ENCODE results near the gene NUP214.
"Not testable (repeated sequence)": the region's sequence is repeated elsewhere in the genome, so short reads cannot be mapped to it uniquely, and the experiment has no call there.

Gene NUP214

GRCh38 chr9:131117762-131118145 is 7.6 kb upstream of the NUP214 start:
- DNase-seq, result no peak

- no peak for DNase-seq
Observed at GRCh38 chr9:131119600-131119999, 5.8 kb upstream of the NUP214 start.

- DNase-seq, result no peak
Observed at GRCh38 chr9:131120620-131121228, 4.7 kb upstream of the NUP214 start.

- DNase-seq, result no peak
Observed at GRCh38 chr9:131121346-131121745, 4.0 kb upstream of the NUP214 start.

GRCh38 chr9:131122158-131122557 is 3.2 kb upstream of the NUP214 start:
- DNase-seq, result no peak

- DNase-seq, result no peak
Observed at GRCh38 chr9:131125038-131125287, 423 bp upstream of the NUP214 start.

- no peak for DNase-seq
Observed at GRCh38 chr9:131126059-131126426, 657 bp downstream of the NUP214 start.

- no peak for DNase-seq
Observed at GRCh38 chr9:131129183-131129582, 3.8 kb downstream of the NUP214 start.

GRCh38 chr9:131138676-131139075 is 13.3 kb downstream of the NUP214 start:
- DNase-seq, result no peak

GRCh38 chr9:131140112-131140511 is 14.7 kb downstream of the NUP214 start:
- no peak for DNase-seq

- no peak for DNase-seq
Observed at GRCh38 chr9:131140550-131140949, 15.2 kb downstream of the NUP214 start.

GRCh38 chr9:131142160-131142559 is 16.8 kb downstream of the NUP214 start:
- no peak for DNase-seq

- DNase-seq, result no peak
Observed at GRCh38 chr9:131144201-131144600, 18.8 kb downstream of the NUP214 start.

GRCh38 chr9:131145245-131145644 is 19.9 kb downstream of the NUP214 start:
- no peak for DNase-seq

GRCh38 chr9:131146186-131146585 is 20.8 kb downstream of the NUP214 start:
- no peak for DNase-seq

GRCh38 chr9:131148276-131148675 is 22.9 kb downstream of the NUP214 start:
- no peak for DNase-seq

GRCh38 chr9:131148966-131149687 is 23.7 kb downstream of the NUP214 start:
- no peak for DNase-seq

- DNase-seq, result no peak
Observed at GRCh38 chr9:131149688-131150053, 24.3 kb downstream of the NUP214 start.

- no peak for DNase-seq
Observed at GRCh38 chr9:131153595-131153994, 28.2 kb downstream of the NUP214 start.

GRCh38 chr9:131158673-131159072 is 33.3 kb downstream of the NUP214 start:
- not testable (repeated sequence) for DNase-seq

GRCh38 chr9:131160416-131161112 is 35.2 kb downstream of the NUP214 start:
- no peak for DNase-seq

- no peak for DNase-seq
Observed at GRCh38 chr9:131161585-131161984, 36.2 kb downstream of the NUP214 start.

- no peak for DNase-seq
Observed at GRCh38 chr9:131162886-131163285, 37.5 kb downstream of the NUP214 start.

GRCh38 chr9:131165523-131165922 is 40.1 kb downstream of the NUP214 start:
- DNase-seq, result no peak

Data from EL (cell line).